A549 (cell line): Measurements from ENCODE around the gene SOCS7. TPM values are rescaled to one million over a fixed set of nuclear protein-coding genes. Genes with fewer than 3 reads are reported as not detected.

Experiments
- ATAC-seq, 2 experiments: fragments of 200-7000 bp in 1 of 2; fragments of >200 bp in 1 of 2; cut with Nextera tagmentation in 1 of 2; cut with Tn5 transposase in 1 of 2; 3 replicates each; pipeline versions ENCODE4 v1.8.0 to v1.9.1; 2018 to 2020; ENCODE audit warnings: mild to moderate bottlenecking in 1 of 2, moderate library complexity in 1 of 2
- CTCF ChIA-PET: fragments of 300-600 bp; sonication (Branson Sonifier 250); formaldehyde crosslinking; extraction: SDS; loops from one replicate; lab custom pipeline; 2021; ENCODE audit warnings: antibody characterized with exemption, inconsistent platforms; lab: Yijun Ruan, JAX
- POLR2A ChIA-PET: fragments of 350-600 bp; formaldehyde crosslinking; extraction: SDS; loops from one replicate; lab custom pipeline; 2021; ENCODE audit warnings: antibody characterized with exemption, inconsistent platforms; lab: Yijun Ruan, JAX
- DNase-seq, 2 experiments: peaks; one replicate each; pipeline versions ENCODE4 v3.0.0 to v3.0.0-alpha.2; 2011 to 2016; ENCODE audit warnings: low read depth in 1 of 2, low spot score in 1 of 2
- FAIRE-seq: peaks from 2 replicates; lab custom pipeline; 2011; peaks lifted over from hg19 to GRCh38; lab: Jason Lieb, UNC
- H3K27ac ChIP-seq, 2 experiments: fragments of >200 bp; sonication (Bioruptor Twin); formaldehyde crosslinking; 3 replicates each; pipeline ENCODE4 v1.5.1; 2016 to 2017
- H3K4me1 ChIP-seq: fragments of >200 bp; sonication (Bioruptor Twin); formaldehyde crosslinking; 3 replicates; pipeline ENCODE4 v1.6.1; 2016
- H3K4me2 ChIP-seq: fragments of >200 bp; sonication (Bioruptor Twin); formaldehyde crosslinking; 3 replicates; pipeline ENCODE4 v1.6.1; 2016
- H3K4me3 ChIP-seq: fragments of >200 bp; sonication (Bioruptor Twin); formaldehyde crosslinking; 3 replicates; pipeline ENCODE4 v1.5.1; 2016
- H3K9me3 ChIP-seq: fragments of >200 bp; sonication (Bioruptor Twin); formaldehyde crosslinking; 3 replicates; pipeline ENCODE4 v1.6.1; 2016
- BHLHE40 ChIP-seq: IDR thresholded peaks from 2 replicates; pipeline ENCODE4 v1.6.1; 2012; ENCODE audit warnings: low read depth, low read length, inconsistent platforms
- CBX2 ChIP-seq: fragments of 200-600 bp; sonication (generic); IDR thresholded peaks from 2 replicates; pipeline ENCODE4 v1.6.1; 2016; ENCODE audit warnings: low read depth, mild to moderate bottlenecking, borderline replicate concordance
- CEBPB ChIP-seq, 2 experiments: fragments of >200 bp in 1 of 2; sonication (Bioruptor Twin) in 1 of 2; formaldehyde crosslinking in 1 of 2; IDR thresholded peaks; 2 replicates each; pipeline ENCODE4 v1.6.1; 2012 to 2016
- CHD2 ChIP-seq: fragments of 150-350 bp; IDR thresholded peaks from 2 replicates; pipeline ENCODE4 v1.6.1; 2014; ENCODE audit warnings: low read length; ENCODE audit not compliant: partially characterized antibody
- EHMT2 ChIP-seq: fragments of 200-600 bp; sonication (generic); IDR thresholded peaks from 2 replicates; pipeline ENCODE4 v1.6.1; 2016; ENCODE audit warnings: antibody characterized with exemption, low read depth, mild to moderate bottlenecking, moderate library complexity
- EP300 ChIP-seq, 2 experiments: fragments of >200 bp; sonication (Bioruptor Twin); formaldehyde crosslinking; IDR thresholded peaks; 2 replicates in 1 of 2; 3 replicates in 1 of 2; pipeline ENCODE4 v1.6.1; 2016 to 2017
- FOSB ChIP-seq: fragments of 250-450 bp; sonication (Bioruptor Pico); IDR thresholded peaks from 2 replicates; pipeline ENCODE4 v1.5.0; 2020; ENCODE audit warnings: mild to moderate bottlenecking, moderate library complexity
- FOXS1 ChIP-seq: fragments of 250-450 bp; sonication (Bioruptor Pico); IDR thresholded peaks from 2 replicates; pipeline ENCODE4 v1.5.0; 2020; ENCODE audit warnings: mild to moderate bottlenecking, moderate library complexity
- GATA3 ChIP-seq: IDR thresholded peaks from 2 replicates; pipeline ENCODE4 v1.6.1; 2012; ENCODE audit warnings: borderline replicate concordance
- HDAC2 ChIP-seq: fragments of 200-600 bp; sonication (generic); IDR thresholded peaks from 2 replicates; pipeline ENCODE4 v1.6.1; 2016
- HEYL ChIP-seq: fragments of 250-450 bp; sonication (Bioruptor Pico); IDR thresholded peaks from 2 replicates; pipeline ENCODE4 v1.8.0; 2021; ENCODE audit warnings: mild to moderate bottlenecking, moderate library complexity
- HOXA7 ChIP-seq: fragments of 250-450 bp; sonication (Bioruptor Pico); IDR thresholded peaks from 2 replicates; pipeline ENCODE4 v1.5.0; 2020; ENCODE audit warnings: mild to moderate bottlenecking, moderate library complexity
- HOXB5 ChIP-seq: fragments of 250-450 bp; sonication (Bioruptor Pico); IDR thresholded peaks from 2 replicates; pipeline ENCODE4 v1.5.0; 2020; ENCODE audit warnings: mild to moderate bottlenecking, moderate library complexity
- JUN ChIP-seq, 2 experiments: fragments of >200 bp; sonication (Bioruptor Twin); formaldehyde crosslinking; IDR thresholded peaks; 2 replicates in 1 of 2; 3 replicates in 1 of 2; pipeline ENCODE4 v1.6.1; 2016 to 2017
- JUNB ChIP-seq: fragments of >200 bp; sonication (Bioruptor Twin); formaldehyde crosslinking; IDR thresholded peaks from 2 replicates; pipeline ENCODE4 v1.6.1; 2016
- KDM1A ChIP-seq: fragments of 200-600 bp; sonication (generic); IDR thresholded peaks from 2 replicates; pipeline ENCODE4 v1.6.1; 2016; ENCODE audit warnings: low read depth, mild to moderate bottlenecking
- MAZ ChIP-seq: fragments of 150-350 bp; IDR thresholded peaks from 2 replicates; pipeline ENCODE4 v1.6.1; 2014; ENCODE audit warnings: antibody characterized with exemption, low read depth, low read length, borderline replicate concordance
- NFE2L2 ChIP-seq: fragments of 150-350 bp; conservative IDR thresholded peaks from 2 replicates; pipeline ENCODE4 v1.6.1; 2014; ENCODE audit warnings: low read length
- NPAS2 ChIP-seq: fragments of 250-450 bp; sonication (Bioruptor Pico); IDR thresholded peaks from 2 replicates; pipeline ENCODE4 v1.8.0; 2022; ENCODE audit warnings: mild to moderate bottlenecking, moderate library complexity, borderline replicate concordance
- POLR2A ChIP-seq: IDR thresholded peaks from 2 replicates; pipeline ENCODE4 v1.6.1; 2012; ENCODE audit warnings: mild to moderate bottlenecking, low read length
- POLR2AphosphoS2 ChIP-seq: conservative IDR thresholded peaks from 2 replicates; pipeline ENCODE4 v1.6.1; 2012; ENCODE audit warnings: low read length, improper control_type of control experiment, inconsistent platforms
- RAD21 ChIP-seq, 2 experiments: fragments of >200 bp in 1 of 2; sonication (Bioruptor Twin) in 1 of 2; formaldehyde crosslinking in 1 of 2; IDR thresholded peaks in 1 of 2; conservative IDR thresholded peaks in 1 of 2; 2 replicates in 1 of 2; 3 replicates in 1 of 2; pipeline ENCODE4 v1.6.1; 2012 to 2018; ENCODE audit warnings: inconsistent platforms in 1 of 2
- RCOR1 ChIP-seq: fragments of 150-350 bp; IDR thresholded peaks from 2 replicates; pipeline ENCODE4 v1.6.1; 2014; ENCODE audit warnings: antibody characterized with exemption, low read length, low read depth
- RNF2 ChIP-seq: fragments of 200-600 bp; sonication (generic); IDR thresholded peaks from 2 replicates; pipeline ENCODE4 v1.6.1; 2016; ENCODE audit warnings: low read depth, mild to moderate bottlenecking, antibody characterized with exemption, moderate library complexity, borderline replicate concordance
- SREBF2 ChIP-seq: fragments of 450-650 bp; IDR thresholded peaks from 2 replicates; pipeline ENCODE4 v1.6.1; 2014; ENCODE audit warnings: mild to moderate bottlenecking, moderate library complexity
- TFCP2L1 ChIP-seq: fragments of 250-450 bp; sonication (Bioruptor Pico); IDR thresholded peaks from 2 replicates; pipeline ENCODE4 v1.5.0; 2021; ENCODE audit warnings: mild to moderate bottlenecking
- TP53 ChIP-seq: fragments of 250-450 bp; sonication (Bioruptor Pico); IDR thresholded peaks from 2 replicates; pipeline ENCODE4 v1.5.0; 2021; ENCODE audit warnings: mild to moderate bottlenecking, moderate library complexity
- ZFP36 ChIP-seq: fragments of 450-650 bp; IDR thresholded peaks from 2 replicates; pipeline ENCODE4 v1.6.1; 2014; ENCODE audit warnings: borderline replicate concordance; ENCODE audit not compliant: partially characterized antibody
- WGBS: methylation state at CpG from one replicate; pipeline ENCODE4 v1.1.6; 2017; ENCODE audit errors: missing lambda C conversion rate; 5-methylcytosine and 5-hydroxymethylcytosine counted together
- polyA plus RNA-seq, 4 experiments: library from polyadenylated mRNA; depleted of rRNA in 3 of 4; stranded (reverse); fragments of >200 nt; fragmentation: RNase III in 1 of 4; extraction: RNeasy Plus Mini Kit Qiagen cat#74134 plus additional on column Dnase treatment in 1 of 4; gene quantifications; 2 replicates in 3 of 4; 3 replicates in 1 of 4; pipeline ENCODE4 v1.2.3, GENCODE V29; 2011 to 2017
- TF ChIP-seq, protein P1 (sequence below): fragments of 250-450 bp; sonication (Bioruptor Pico); IDR thresholded peaks from 2 replicates; pipeline ENCODE4 v1.5.0; 2021; ENCODE audit warnings: mild to moderate bottlenecking, moderate library complexity, borderline replicate concordance
- TF ChIP-seq, protein P2 (sequence below): fragments of 150-350 bp; IDR thresholded peaks from 2 replicates; pipeline ENCODE4 v1.6.1; 2014; ENCODE audit warnings: low read depth, mild to moderate bottlenecking, low read length
- TF ChIP-seq, protein P3 (sequence below): fragments of 200-600 bp; sonication (generic); IDR thresholded peaks from 2 replicates; pipeline ENCODE4 v1.6.1; 2016; ENCODE audit warnings: antibody characterized with exemption, mild to moderate bottlenecking, moderate library complexity
- TF ChIP-seq, protein P4 (sequence below): IDR thresholded peaks from 2 replicates; pipeline ENCODE4 v1.6.1; 2012
- TF ChIP-seq, protein P5 (sequence below): fragments of >200 bp; sonication (Bioruptor Twin); formaldehyde crosslinking; IDR thresholded peaks from 3 replicates; pipeline ENCODE4 v1.6.1; 2016

SOCS7 gene
- polyA plus RNA-seq, 2 of the 4 experiments (the other 2 are of a cell fraction): 14.4 to 20.6 TPM

DNA sequence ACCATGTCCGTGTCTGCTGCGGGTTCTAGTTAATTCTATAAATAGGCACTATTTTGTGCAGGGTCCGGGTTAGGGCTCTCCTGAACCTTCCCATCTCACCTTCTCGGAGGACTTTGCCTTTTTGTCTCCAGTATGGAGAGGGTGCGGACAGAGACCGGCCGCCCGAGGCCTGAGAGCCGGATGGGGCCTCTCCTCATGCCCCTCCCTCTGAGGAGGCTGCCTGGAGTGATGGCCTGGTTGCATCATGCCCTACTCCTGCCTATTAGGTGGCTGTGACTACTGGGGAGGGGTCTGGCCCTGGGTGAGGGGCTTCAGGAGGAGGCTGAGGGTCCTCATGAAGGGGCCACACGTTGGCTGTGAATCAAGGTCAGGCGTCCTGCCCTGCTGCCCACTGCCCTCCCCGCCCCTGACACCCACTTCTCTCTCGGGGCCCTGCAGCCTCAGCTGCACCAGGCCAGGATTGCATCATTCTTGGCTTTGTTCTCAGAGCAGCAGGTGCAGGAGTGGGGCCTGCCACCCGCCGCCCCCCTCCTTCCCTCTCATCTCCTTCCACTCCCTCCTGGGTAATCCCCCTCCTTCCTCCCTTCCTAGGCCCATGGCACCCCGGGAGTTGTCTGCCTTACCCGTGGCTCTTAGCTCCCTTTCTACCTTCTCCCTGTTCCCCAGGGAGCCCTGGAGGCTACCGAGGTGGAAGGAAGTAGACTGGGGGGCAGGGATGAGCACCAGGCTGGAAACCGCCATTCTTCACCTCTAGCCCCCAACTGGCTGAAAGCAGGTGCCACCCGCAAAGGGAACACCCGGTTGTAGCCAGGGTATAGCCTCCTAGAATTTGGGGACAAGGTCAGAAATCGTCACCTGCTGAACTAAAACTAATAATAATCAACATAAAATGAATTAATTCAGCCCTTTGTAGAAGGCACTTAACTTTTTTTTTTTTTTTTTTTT is 63.9 kb downstream of the SOCS7 start:
- peak overlapping the region; percentile 79 to 91 for H3K27ac ChIP-seq
- DNase-seq: peak in 1 of 2 experiments; percentile 64
- H3K4me1 ChIP-seq: peaks cover 17% of the 10 kb centered on the region
- peak overlapping the region; percentile 76 for H3K4me2 ChIP-seq
- CTCF ChIA-PET: interaction anchor here (0.5 to 12.7 kb wide), 34 partner anchors 10 to 1688 kb away, joined by 3 to 203 read pairs (median 6); partner anchors contain the start of genes ARHGAP23, GPR179 and SOCS7
- no peaks in the 10 kb centered on the region for H3K9me3 ChIP-seq
- peak overlapping the region; percentile 17; the same call in 2 of the 3 replicates for H3K4me3 ChIP-seq
- 42% methylated on average over 22 of the region's 22 CpGs for WGBS
- POLR2A ChIA-PET: interaction anchor here (0.6 to 2.3 kb wide), 6 partner anchors 24 to 119 kb away, joined by 3 to 31 read pairs (median 4); partner anchors contain the start of genes MRPL45 and SOCS7
- ATAC-seq: peak; percentile 66 to 75
- no peak for FAIRE-seq
- TF ChIP-seq, protein P1, sequence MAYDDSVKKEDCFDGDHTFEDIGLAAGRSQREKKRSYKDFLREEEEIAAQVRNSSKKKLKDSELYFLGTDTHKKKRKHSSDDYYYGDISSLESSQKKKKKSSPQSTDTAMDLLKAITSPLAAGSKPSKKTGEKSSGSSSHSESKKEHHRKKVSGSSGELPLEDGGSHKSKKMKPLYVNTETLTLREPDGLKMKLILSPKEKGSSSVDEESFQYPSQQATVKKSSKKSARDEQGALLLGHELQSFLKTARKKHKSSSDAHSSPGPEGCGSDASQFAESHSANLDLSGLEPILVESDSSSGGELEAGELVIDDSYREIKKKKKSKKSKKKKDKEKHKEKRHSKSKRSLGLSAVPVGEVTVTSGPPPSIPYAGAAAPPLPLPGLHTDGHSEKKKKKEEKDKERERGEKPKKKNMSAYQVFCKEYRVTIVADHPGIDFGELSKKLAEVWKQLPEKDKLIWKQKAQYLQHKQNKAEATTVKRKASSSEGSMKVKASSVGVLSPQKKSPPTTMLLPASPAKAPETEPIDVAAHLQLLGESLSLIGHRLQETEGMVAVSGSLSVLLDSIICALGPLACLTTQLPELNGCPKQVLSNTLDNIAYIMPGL (CRISPR knock-in tag): no peak
- no peak for TF ChIP-seq HOXB5 (CRISPR knock-in tag)
- TF ChIP-seq CHD2: no peak
- TF ChIP-seq, protein P2, sequence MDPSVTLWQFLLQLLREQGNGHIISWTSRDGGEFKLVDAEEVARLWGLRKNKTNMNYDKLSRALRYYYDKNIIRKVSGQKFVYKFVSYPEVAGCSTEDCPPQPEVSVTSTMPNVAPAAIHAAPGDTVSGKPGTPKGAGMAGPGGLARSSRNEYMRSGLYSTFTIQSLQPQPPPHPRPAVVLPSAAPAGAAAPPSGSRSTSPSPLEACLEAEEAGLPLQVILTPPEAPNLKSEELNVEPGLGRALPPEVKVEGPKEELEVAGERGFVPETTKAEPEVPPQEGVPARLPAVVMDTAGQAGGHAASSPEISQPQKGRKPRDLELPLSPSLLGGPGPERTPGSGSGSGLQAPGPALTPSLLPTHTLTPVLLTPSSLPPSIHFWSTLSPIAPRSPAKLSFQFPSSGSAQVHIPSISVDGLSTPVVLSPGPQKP: no peak
- TF ChIP-seq KDM1A: no peak
- no peak for TF ChIP-seq RAD21 (conservative IDR thresholded peaks at IDR 0.05 in 1 of 2, IDR thresholded peaks at IDR 0.05 in 1 of 2)
- TF ChIP-seq, protein P3, sequence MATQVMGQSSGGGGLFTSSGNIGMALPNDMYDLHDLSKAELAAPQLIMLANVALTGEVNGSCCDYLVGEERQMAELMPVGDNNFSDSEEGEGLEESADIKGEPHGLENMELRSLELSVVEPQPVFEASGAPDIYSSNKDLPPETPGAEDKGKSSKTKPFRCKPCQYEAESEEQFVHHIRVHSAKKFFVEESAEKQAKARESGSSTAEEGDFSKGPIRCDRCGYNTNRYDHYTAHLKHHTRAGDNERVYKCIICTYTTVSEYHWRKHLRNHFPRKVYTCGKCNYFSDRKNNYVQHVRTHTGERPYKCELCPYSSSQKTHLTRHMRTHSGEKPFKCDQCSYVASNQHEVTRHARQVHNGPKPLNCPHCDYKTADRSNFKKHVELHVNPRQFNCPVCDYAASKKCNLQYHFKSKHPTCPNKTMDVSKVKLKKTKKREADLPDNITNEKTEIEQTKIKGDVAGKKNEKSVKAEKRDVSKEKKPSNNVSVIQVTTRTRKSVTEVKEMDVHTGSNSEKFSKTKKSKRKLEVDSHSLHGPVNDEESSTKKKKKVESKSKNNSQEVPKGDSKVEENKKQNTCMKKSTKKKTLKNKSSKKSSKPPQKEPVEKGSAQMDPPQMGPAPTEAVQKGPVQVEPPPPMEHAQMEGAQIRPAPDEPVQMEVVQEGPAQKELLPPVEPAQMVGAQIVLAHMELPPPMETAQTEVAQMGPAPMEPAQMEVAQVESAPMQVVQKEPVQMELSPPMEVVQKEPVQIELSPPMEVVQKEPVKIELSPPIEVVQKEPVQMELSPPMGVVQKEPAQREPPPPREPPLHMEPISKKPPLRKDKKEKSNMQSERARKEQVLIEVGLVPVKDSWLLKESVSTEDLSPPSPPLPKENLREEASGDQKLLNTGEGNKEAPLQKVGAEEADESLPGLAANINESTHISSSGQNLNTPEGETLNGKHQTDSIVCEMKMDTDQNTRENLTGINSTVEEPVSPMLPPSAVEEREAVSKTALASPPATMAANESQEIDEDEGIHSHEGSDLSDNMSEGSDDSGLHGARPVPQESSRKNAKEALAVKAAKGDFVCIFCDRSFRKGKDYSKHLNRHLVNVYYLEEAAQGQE: no peak
- TF ChIP-seq, protein P4, sequence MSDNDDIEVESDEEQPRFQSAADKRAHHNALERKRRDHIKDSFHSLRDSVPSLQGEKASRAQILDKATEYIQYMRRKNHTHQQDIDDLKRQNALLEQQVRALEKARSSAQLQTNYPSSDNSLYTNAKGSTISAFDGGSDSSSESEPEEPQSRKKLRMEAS: peak; percentile 26; the same call in 1 of the 2 replicates
- no peak for TF ChIP-seq HEYL (CRISPR knock-in tag)
- no peak for TF ChIP-seq RCOR1
- TF ChIP-seq SREBF2: no peak
- TF ChIP-seq TP53 (CRISPR knock-in tag): no peak
- no peak for TF ChIP-seq BHLHE40
- no peak for TF ChIP-seq POLR2A
- TF ChIP-seq, protein P5, sequence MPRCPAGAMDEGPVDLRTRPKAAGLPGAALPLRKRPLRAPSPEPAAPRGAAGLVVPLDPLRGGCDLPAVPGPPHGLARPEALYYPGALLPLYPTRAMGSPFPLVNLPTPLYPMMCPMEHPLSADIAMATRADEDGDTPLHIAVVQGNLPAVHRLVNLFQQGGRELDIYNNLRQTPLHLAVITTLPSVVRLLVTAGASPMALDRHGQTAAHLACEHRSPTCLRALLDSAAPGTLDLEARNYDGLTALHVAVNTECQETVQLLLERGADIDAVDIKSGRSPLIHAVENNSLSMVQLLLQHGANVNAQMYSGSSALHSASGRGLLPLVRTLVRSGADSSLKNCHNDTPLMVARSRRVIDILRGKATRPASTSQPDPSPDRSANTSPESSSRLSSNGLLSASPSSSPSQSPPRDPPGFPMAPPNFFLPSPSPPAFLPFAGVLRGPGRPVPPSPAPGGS: peak; percentile 43; the same call in 1 of the 3 replicates
- no peak for TF ChIP-seq NPAS2
- TF ChIP-seq CEBPB (IDR thresholded peaks at IDR 0.05): peak; percentile 72 to 78
- TF ChIP-seq POLR2AphosphoS2: no peak
- no peak for TF ChIP-seq EHMT2
- no peak for TF ChIP-seq FOXS1 (CRISPR knock-in tag)
- no peak for TF ChIP-seq ZFP36
- TF ChIP-seq FOSB (CRISPR knock-in tag): no peak
- no peak for TF ChIP-seq JUNB
- no peak for TF ChIP-seq RNF2
- TF ChIP-seq GATA3: no peak
- peak in 1 of 2 experiments; percentile 26; a peak in 1 of 5 replicates for TF ChIP-seq EP300 (IDR thresholded peaks at IDR 0.05)
- no peak for TF ChIP-seq HDAC2
- no peak for TF ChIP-seq HOXA7
- no peak for TF ChIP-seq TFCP2L1 (CRISPR knock-in tag)
- no peak for TF ChIP-seq NFE2L2
- peak in 1 of 2 experiments; percentile 43; a peak in 1 of 5 replicates for TF ChIP-seq JUN (IDR thresholded peaks at IDR 0.05)
- no peak for TF ChIP-seq MAZ
- no peak for TF ChIP-seq CBX2
